Heart right ventricle (tissue), 16 donors: ENCODE data around the gene PTGER2. TPM values are rescaled to one million over a fixed set of nuclear protein-coding genes. Genes with fewer than 3 reads are reported as not detected.

ENCODE experiments used
- ATAC-seq, 8 donors: fragments of 200-7000 bp; cut with Tn5 transposase; one replicate each; pipeline ENCODE4 v1.9.1; 2020; ENCODE audit warnings: mild to moderate bottlenecking in 8 of 8, moderate library complexity in 8 of 8, moderate number of reproducible peaks in 1 of 8
- DNase-seq, 2 donors: peaks; one replicate each; pipeline ENCODE4 v3.0.0-alpha.2; 2020
- H3K27ac ChIP-seq, 10 donors: fragments of 200-600 bp; sonication (generic) in 2 of 10; one replicate each; pipeline versions ENCODE4 v1.5.0 to v1.8.0; 2020 to 2022; ENCODE audit warnings: mild to moderate bottlenecking in 3 of 10
- H3K27me3 ChIP-seq, 7 donors: fragments of 200-600 bp; one replicate each; pipeline ENCODE4 v1.8.0; 2021 to 2022; ENCODE audit warnings: mild to moderate bottlenecking in 2 of 7
- H3K36me3 ChIP-seq, 9 donors: fragments of 200-600 bp; sonication (generic) in 1 of 9; one replicate each; pipeline versions ENCODE4 v1.5.0 to v1.8.0; 2020 to 2022; ENCODE audit warnings: mild to moderate bottlenecking in 2 of 9
- H3K4me1 ChIP-seq, 9 donors: fragments of 200-600 bp; sonication (generic) in 1 of 9; one replicate each; pipeline versions ENCODE4 v1.5.0 to v1.8.0; 2020 to 2022; ENCODE audit warnings: mild to moderate bottlenecking in 4 of 9
- H3K4me3 ChIP-seq, 10 donors: fragments of 200-600 bp; sonication (generic) in 2 of 10; one replicate each; pipeline versions ENCODE4 v1.5.0 to v1.8.0; 2020 to 2022; ENCODE audit warnings: mild to moderate bottlenecking in 7 of 10, moderate library complexity in 2 of 10
- H3K9me3 ChIP-seq, 11 donors: fragments of 200-600 bp in 10 of 11; sonication (generic) in 2 of 11; one replicate each; pipeline versions ENCODE4 v1.5.0 to v1.8.0; 2013 to 2022; ENCODE audit warnings: mild to moderate bottlenecking in 2 of 11, control low read depth in 1 of 11, moderate library complexity in 1 of 11
- WGBS, 2 donors: extraction: QIAGEN DNeasy Blood & Tissue Kit; methylation state at CpG; one replicate each; pipeline ENCODE4 v1.1.7; 2013; ENCODE audit warnings: inconsistent platforms in 1 of 2; 5-methylcytosine and 5-hydroxymethylcytosine counted together
- intact Hi-C, 10 donors: fragments of 100-400 bp; cut with DNase I; formaldehyde crosslinking; loops; one replicate each; pipeline versions ENCODE4 v1.11.1 to v1.14.2; 2022
- polyA plus RNA-seq, 2 donors: library from polyadenylated mRNA; stranded (reverse); fragments of 200-250 nt; gene quantifications; one replicate each; pipeline ENCODE4 v1.2.3, GENCODE V29; 2013
- total RNA-seq, 10 donors: library from RNA; stranded (reverse); fragmentation: NEBNext Ultra II Directional in 3 of 10; extraction: Animal tissue kit (Norgen Biotek cat#: 25700) in 3 of 10; gene quantifications; one replicate each; pipeline versions ENCODE4 v1.2.1 to v1.2.4, GENCODE V29; 2021 to 2023
- TF ChIP-seq, protein P1 (sequence below), 9 donors: fragments of 200-600 bp; sonication (generic) in 2 of 9; IDR thresholded peaks; one replicate each; pipeline versions ENCODE4 v1.5.0 to v1.8.0; 2021 to 2022; ENCODE audit warnings: antibody characterized with exemption in 9 of 9, mild to moderate bottlenecking in 5 of 9, moderate library complexity in 1 of 9
- donor health status: Arrhythmogenic right ventricular cardiomyopathy.
- donor health status: ischemic (EF 13 %, LVEDD 7.1; RV severe dilation, severe dysfunction).
- donor health status: healthy with polysubstance abuse.
- donor health status: DM: no; HTN: yes; CAD: no.
- donor health status: DM: no; HTN: no; CAD: no.
- donor health status: ischemic (EF 25% LVEDD 6.9; RV normal size, moderate dysfunction).
- donor health status: ischemic (EF 25% LVEDD 5.7; RV mildly dilated, moderate dysfunction).
- donor health status: healthy.
- donor health status: DM: yes; HTN: yes; CAD: no.
- donor health status: Ischemic cardiomyopathy.
- donor health status: ischemic (EF 35%, LVEDD 5.7; RV mildly dilated, moderate dysfunction).
- donor health status: nonischemic (EF 11% LVEDD 7.7; RV severe dilation, severe dysfunction).
- donor health status: DM: yes; HTN: yes; CAD: no.
- donor health status: PGD.
- donor health status: ischemic (EF 29% LVEDD 5.4; RV normal size, mild dysfunction).
- donor health status: nonischemic (EF 23%, LVEDD 6.1; RV moderate dilation, normal function).

The PTGER2 gene
- total and polyA plus RNA-seq, 12 donors: 0.11 to 2.4 (median 0.34) TPM

- Histone ChIP-seq H3K4me3 (no peak overlapping the region), H3K4me1 (peaks cover 0 to 19% (median 0%) of the 10 kb centered on the region in 9 donors), H3K36me3 (no peaks in the 10 kb centered on the region), H3K27me3 (peaks cover 0 to 11% (median 5%) of the 10 kb centered on the region in 7 donors), H3K27ac (no peak overlapping the region), H3K9me3 (no peaks in the 10 kb centered on the region)
- 90 to 95% methylated on average over 6 of the region's 6 CpGs for WGBS, 2 donors
- no peak for ATAC-seq
- TF ChIP-seq, protein P1, sequence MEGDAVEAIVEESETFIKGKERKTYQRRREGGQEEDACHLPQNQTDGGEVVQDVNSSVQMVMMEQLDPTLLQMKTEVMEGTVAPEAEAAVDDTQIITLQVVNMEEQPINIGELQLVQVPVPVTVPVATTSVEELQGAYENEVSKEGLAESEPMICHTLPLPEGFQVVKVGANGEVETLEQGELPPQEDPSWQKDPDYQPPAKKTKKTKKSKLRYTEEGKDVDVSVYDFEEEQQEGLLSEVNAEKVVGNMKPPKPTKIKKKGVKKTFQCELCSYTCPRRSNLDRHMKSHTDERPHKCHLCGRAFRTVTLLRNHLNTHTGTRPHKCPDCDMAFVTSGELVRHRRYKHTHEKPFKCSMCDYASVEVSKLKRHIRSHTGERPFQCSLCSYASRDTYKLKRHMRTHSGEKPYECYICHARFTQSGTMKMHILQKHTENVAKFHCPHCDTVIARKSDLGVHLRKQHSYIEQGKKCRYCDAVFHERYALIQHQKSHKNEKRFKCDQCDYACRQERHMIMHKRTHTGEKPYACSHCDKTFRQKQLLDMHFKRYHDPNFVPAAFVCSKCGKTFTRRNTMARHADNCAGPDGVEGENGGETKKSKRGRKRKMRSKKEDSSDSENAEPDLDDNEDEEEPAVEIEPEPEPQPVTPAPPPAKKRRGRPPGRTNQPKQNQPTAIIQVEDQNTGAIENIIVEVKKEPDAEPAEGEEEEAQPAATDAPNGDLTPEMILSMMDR (IDR thresholded peaks at IDR 0.05): no peak
- intact Hi-C loops: no loop called here
- no peak for DNase-seq
Observed at GRCh38 chr14:52305014-52305413, 9.1 kb upstream of the PTGER2 start.

DNA sequence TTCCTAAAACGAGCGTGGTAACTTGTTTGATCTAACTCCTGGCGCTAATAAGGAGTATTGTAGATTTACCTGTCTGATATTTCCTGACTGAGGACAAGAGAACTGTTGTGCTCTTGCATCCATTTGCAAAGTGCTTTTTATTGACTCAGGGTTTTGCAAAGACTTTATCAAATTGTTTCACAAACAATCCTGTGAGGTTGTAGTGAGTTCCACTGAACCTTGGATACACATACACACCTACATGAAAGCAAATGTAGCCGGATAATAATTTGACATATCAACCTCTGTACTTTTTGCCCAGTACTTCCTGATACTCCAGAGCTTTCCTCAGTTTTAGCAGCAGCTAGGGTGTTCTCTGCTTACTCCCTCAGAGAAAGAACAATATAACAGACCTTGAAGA, 6.7 kb upstream of the PTGER2 start:
- TF ChIP-seq, protein P1 (IDR thresholded peaks at IDR 0.05): no peak
- Histone ChIP-seq H3K27ac (no peak overlapping the region), H3K36me3 (no peaks in the 10 kb centered on the region), H3K27me3 (peaks cover 0 to 19% (median 5%) of the 10 kb centered on the region in 7 donors), H3K4me1 (peaks cover 0 to 38% (median 0%) of the 10 kb centered on the region in 9 donors), H3K4me3 (no peak overlapping the region), H3K9me3 (no peaks in the 10 kb centered on the region)
- DNase-seq: no peak
- intact Hi-C loops: no loop called here
- ATAC-seq: no peak
- 83 to 88% methylated on average over 4 of the region's 4 CpGs for WGBS, 2 donors

- 68 to 73% methylated on average over 2 of the region's 2 CpGs for WGBS, 2 donors
- Histone ChIP-seq H3K4me1 (peaks cover 0 to 43% (median 0%) of the 10 kb centered on the region in 9 donors), H3K4me3 (no peak overlapping the region), H3K36me3 (no peaks in the 10 kb centered on the region), H3K27ac (no peak overlapping the region), H3K27me3 (peaks cover 0 to 24% (median 9%) of the 10 kb centered on the region in 7 donors), H3K9me3 (no peaks in the 10 kb centered on the region)
- TF ChIP-seq, protein P1 (IDR thresholded peaks at IDR 0.05): no peak
- ATAC-seq (no peak), DNase-seq (no peak)
- intact Hi-C loops: no loop called here
Observed at GRCh38 chr14:52307905-52308304, 6.2 kb upstream of the PTGER2 start.

DNA sequence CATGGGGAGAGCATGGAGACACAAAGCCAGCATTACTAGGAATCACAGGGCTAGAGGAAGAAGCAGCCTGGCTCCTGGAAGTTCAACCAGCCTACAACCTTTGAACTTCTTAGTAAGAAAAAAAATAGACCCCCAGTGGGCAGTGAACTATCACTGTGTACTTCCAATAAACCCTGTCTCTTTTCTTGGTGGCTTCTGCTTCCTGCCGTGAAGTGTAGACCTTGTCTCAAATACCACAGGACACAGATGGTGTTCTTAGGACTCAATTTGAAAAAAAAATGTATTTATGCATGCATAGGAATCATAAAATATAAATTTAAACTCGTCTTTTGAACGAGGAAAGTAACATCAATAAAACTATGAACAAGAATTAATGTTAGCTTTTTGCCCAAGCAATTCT, 3.6 kb upstream of the PTGER2 start:
- TF ChIP-seq, protein P1 (IDR thresholded peaks at IDR 0.05): no peak
- ATAC-seq (no peak), DNase-seq (no peak)
- Histone ChIP-seq H3K27me3 (peaks cover 0 to 50% (median 34%) of the 10 kb centered on the region in 7 donors), H3K9me3 (no peaks in the 10 kb centered on the region), H3K4me1 (peaks cover 2 to 59% (median 15%) of the 10 kb centered on the region in 9 donors), H3K4me3 (no peak overlapping the region), H3K27ac (no peak overlapping the region), H3K36me3 (no peaks in the 10 kb centered on the region)
- intact Hi-C loops: loop anchor here in 1 of 10 donors (10.0 kb wide), 1 partner anchor 94 kb away; no protein-coding TSS in a partner anchor
- WGBS, 2 donors: 81 to 82% methylated on average over 3 of the region's 3 CpGs
